ENCODE data around the gene HES2.
"Not testable (repeated sequence)": the region's sequence is repeated elsewhere in the genome, so short reads cannot be mapped to it uniquely, and the experiment has no call there.

Gene HES2

DNA sequence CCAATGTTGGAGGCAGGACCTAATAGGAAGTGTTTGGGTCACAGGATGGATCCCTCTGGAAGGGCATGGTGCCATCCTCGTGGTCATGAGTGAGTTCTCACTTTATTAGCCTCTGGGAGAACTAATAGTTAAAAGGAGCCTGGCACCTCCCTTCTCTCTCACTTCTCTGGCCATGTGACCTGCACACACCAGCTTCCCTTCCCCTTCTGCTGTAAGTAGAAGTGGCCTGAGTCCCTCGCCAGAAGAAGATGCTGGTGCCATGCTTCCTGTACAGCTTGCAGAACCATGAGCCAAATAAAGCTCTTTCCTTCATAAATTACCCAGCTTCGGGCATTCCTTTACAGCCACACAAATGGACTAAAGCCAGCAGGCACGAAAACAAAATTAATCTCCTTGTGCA lies 49.7 kb downstream of the HES2 start:
- H3K4me3 Mint-ChIP-seq: no peak overlapping the region
- H3K4me1 Mint-ChIP-seq (ENCODE audit: low read depth in 2 of 2): peaks cover 1 to 5% of the 10 kb centered on the region in 2 donors
- H3K27me3 Mint-ChIP-seq: no peaks in the 10 kb centered on the region
- H3K36me3 Mint-ChIP-seq (ENCODE audit: insufficient read depth): peaks cover 12% of the 10 kb centered on the region
- ATAC-seq (replicated peaks) (no peak), DNase-seq (no peak)
- peak overlapping the region in 1 of 2 donors; percentile 55 for H3K27ac Mint-ChIP-seq
- H3K9me3 Mint-ChIP-seq: no peaks in the 10 kb centered on the region

DNA sequence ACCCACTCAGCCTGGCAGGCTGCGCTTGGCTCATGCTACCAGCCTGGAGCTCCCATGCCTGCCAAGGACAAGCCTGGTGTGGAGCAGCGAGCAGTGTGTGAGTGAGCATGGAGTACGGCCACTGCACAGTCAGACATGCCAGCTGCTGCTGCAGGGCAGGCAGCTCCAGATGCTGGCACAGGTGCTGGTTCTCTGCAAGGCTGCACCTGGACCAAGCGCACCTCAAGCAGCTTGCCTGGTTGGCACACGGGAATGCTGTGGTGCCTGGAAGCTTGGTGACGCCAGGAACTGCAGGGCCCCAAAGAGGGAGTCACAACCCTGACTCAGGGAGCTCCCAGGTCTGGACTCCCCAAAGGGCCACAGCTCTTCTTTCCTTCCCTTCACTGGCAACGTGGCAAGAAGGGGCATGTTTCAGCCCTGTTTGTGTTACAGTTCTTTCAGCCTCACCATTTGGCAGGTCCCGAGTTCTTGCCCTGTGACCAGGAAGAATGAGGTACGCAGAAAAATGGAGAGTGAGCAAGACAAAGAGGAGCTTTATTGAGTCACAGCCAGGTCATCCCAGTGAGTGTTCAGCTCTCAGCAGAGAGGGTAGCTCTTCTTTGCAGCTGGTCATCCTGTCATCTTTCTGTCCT lies 52.2 kb downstream of the HES2 start:
- DNase-seq (no peak), ATAC-seq (replicated peaks) (no peak)
- Mint-ChIP-seq H3K36me3 (ENCODE audit: insufficient read depth) (peaks cover 12% of the 10 kb centered on the region), H3K27me3 (no peaks in the 10 kb centered on the region), H3K27ac (no peak overlapping the region), H3K9me3 (no peaks in the 10 kb centered on the region), H3K4me3 (no peak overlapping the region), H3K4me1 (ENCODE audit: low read depth in 2 of 2) (peaks cover 10 to 13% of the 10 kb centered on the region in 2 donors)

DNA sequence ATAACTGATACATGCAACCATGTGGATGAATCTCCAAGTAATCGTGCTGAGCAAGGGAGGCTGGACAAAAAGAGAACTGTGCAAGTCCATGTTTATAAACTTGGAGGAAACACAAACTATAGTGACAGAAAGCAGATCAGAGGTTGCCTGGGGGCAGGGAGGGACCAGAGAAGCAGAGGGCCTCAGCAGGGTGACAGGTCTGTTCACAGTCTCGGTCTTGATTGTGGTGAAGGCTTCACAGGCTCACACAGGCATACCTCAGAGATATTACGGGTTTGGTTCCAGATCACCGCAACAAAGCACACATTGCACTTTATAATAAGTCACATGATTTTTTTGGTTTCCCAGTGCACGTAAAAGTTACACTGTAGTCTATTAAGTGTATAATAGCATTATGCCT lies 54.7 kb downstream of the HES2 start:
- Mint-ChIP-seq H3K9me3 (no peaks in the 10 kb centered on the region), H3K4me1 (ENCODE audit: low read depth in 2 of 2) (peaks cover 15 to 18% of the 10 kb centered on the region in 2 donors), H3K27ac (peak overlapping the region; percentile 65 to 72), H3K27me3 (no peaks in the 10 kb centered on the region), H3K36me3 (ENCODE audit: insufficient read depth) (peaks cover 14% of the 10 kb centered on the region), H3K4me3 (peak overlapping the region; percentile 4 to 25)
- DNase-seq (peak in 2 of 3 experiments; percentile 34 to 40), ATAC-seq (replicated peaks) (peak; percentile 98)

DNA sequence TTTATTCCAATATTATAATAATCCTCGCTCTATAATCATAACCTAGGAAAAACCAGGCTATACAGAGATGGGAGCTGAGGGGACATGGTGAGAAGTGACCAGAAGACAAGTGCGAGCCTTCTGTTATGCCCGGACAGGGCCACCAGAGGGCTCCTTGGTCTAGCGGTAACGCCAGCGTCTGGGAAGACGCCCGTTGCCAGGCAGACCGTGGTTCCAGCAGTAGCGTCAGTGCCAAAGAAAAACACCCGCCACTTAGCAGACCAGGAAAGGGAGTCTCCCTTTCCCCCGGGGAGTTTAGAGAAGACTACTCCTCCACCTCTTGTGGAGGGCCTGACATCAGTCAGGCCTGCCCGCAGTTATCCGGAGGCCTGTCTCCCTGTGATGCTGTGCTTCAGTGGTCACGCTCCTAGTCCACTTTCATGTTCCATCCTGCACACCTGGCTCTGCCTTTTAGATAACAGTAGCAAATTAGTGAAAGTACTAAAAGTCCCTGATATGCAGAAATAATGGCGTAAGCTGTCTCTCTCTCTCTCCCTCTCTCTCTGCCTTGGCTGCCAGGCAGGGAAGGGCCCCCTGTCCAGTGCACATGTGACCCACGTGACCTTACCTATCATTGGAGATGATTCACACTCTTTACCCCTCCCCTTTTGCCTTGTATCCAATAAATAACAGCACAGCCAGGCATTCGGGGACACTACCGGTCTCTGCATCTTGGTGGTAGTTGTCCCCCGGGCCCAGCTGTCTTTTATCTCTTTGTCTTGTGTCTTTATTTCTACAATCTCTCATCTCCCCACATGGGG lies 56.4 kb downstream of the HES2 start:
- DNase-seq; H3K27me3 Mint-ChIP-seq; H3K9me3 Mint-ChIP-seq; ATAC-seq (replicated peaks): not testable (repeated sequence)
- peak overlapping the region; percentile 6 to 23 for H3K27ac Mint-ChIP-seq
- H3K4me1 Mint-ChIP-seq (ENCODE audit: low read depth in 2 of 2): peaks cover 31 to 33% of the 10 kb centered on the region in 2 donors
- peak overlapping the region in 1 of 2 donors; percentile 55 for H3K4me3 Mint-ChIP-seq
- H3K36me3 Mint-ChIP-seq (ENCODE audit: insufficient read depth): peaks cover 24% of the 10 kb centered on the region

All from effector memory CD8-positive, alpha-beta T cell (primary cell).